NCI-H1417 (cell line): ENCODE results near the gene PKHD1.

ENCODE experiments used
- DNase-seq, 3 experiments: peaks; one replicate each; lab custom pipeline; 2025; lab: John Stamatoyannopoulos, UW

PKHD1 gene

GRCh38 chr6:51619042-51619799 lies 468.2 kb downstream of the PKHD1 start:
- peak in 2 of 3 experiments; percentile 10 to 32 for DNase-seq

GRCh38 chr6:51618563-51618962 lies 468.9 kb downstream of the PKHD1 start:
- no peak for DNase-seq

- no peak for DNase-seq
Measured at GRCh38 chr6:51617751-51618150, 469.7 kb downstream of the PKHD1 start.

GRCh38 chr6:51616243-51616642 lies 471.2 kb downstream of the PKHD1 start:
- peak in 1 of 3 experiments; percentile 4 for DNase-seq

GRCh38 chr6:51614725-51615124 lies 472.7 kb downstream of the PKHD1 start:
- no peak for DNase-seq

- DNase-seq = peak in 2 of 3 experiments; percentile 52 to 85
Measured at GRCh38 chr6:51613558-51613957, 473.9 kb downstream of the PKHD1 start.

- no peak for DNase-seq
Measured at GRCh38 chr6:51608932-51609331, 478.5 kb downstream of the PKHD1 start.

GRCh38 chr6:51608383-51608782 lies 479.0 kb downstream of the PKHD1 start:
- DNase-seq = no peak

GRCh38 chr6:51600514-51600913 lies 486.9 kb downstream of the PKHD1 start:
- no peak for DNase-seq

- DNase-seq = no peak
Measured at GRCh38 chr6:51598171-51598570, 489.2 kb downstream of the PKHD1 start.

- DNase-seq = no peak
Measured at GRCh38 chr6:51594981-51595380, 492.4 kb downstream of the PKHD1 start.

GRCh38 chr6:51585264-51585663 lies 502.1 kb downstream of the PKHD1 start:
- DNase-seq = no peak

GRCh38 chr6:51584163-51584562 lies 503.2 kb downstream of the PKHD1 start:
- DNase-seq = no peak

GRCh38 chr6:51578994-51579393 lies 508.4 kb downstream of the PKHD1 start:
- DNase-seq = no peak

GRCh38 chr6:51578362-51578761 lies 509.1 kb downstream of the PKHD1 start:
- no peak for DNase-seq

- DNase-seq = no peak
Measured at GRCh38 chr6:51574040-51574439, 513.4 kb downstream of the PKHD1 start.

GRCh38 chr6:51571168-51571567 lies 516.2 kb downstream of the PKHD1 start:
- no peak for DNase-seq

GRCh38 chr6:51570168-51570921 lies 517.1 kb downstream of the PKHD1 start:
- peak in 2 of 3 experiments; percentile 21 to 70 for DNase-seq

GRCh38 chr6:51569594-51569993 lies 517.8 kb downstream of the PKHD1 start:
- peak in 1 of 3 experiments; percentile 36 for DNase-seq

GRCh38 chr6:51568771-51569170 lies 518.6 kb downstream of the PKHD1 start:
- no peak for DNase-seq

GRCh38 chr6:51565472-51565871 lies 521.9 kb downstream of the PKHD1 start:
- DNase-seq = no peak
